Keratinocyte (primary cell): ENCODE results near the gene KLF7. TPM values are rescaled to one million over a fixed set of nuclear protein-coding genes. Genes with fewer than 3 reads are reported as not detected.

Experiments used
- DNase-seq: peaks from one replicate; pipeline ENCODE4 v3.0.0-alpha.2; 2011; ENCODE audit warnings: low read depth, missing footprints, low spot score
- FAIRE-seq: peaks from 2 replicates; lab custom pipeline; 2011; peaks lifted over from hg19 to GRCh38; lab: Jason Lieb, UNC
- H2AFZ ChIP-seq: 2 replicates; pipeline ENCODE4 v1.6.0; 2012; ENCODE audit warnings: low read length, control low read depth, inconsistent platforms; ENCODE audit not compliant: control insufficient read depth
- H3K27ac ChIP-seq: 2 replicates; pipeline ENCODE4 v1.5.1; 2011; ENCODE audit warnings: low read length; ENCODE audit not compliant: control insufficient read depth, insufficient read depth
- H3K27me3 ChIP-seq: 3 replicates; pipeline ENCODE4 v1.6.0; 2011; ENCODE audit warnings: low read length; ENCODE audit not compliant: control insufficient read depth, insufficient read depth; ENCODE audit errors: extremely low read depth
- H3K36me3 ChIP-seq, 2 experiments: 2 replicates in 1 of 2; 3 replicates in 1 of 2; pipeline ENCODE4 v1.5.1; 2011; ENCODE audit warnings: low read length in 2 of 2, mild to moderate bottlenecking in 1 of 2; ENCODE audit not compliant: control insufficient read depth in 2 of 2, insufficient read depth in 2 of 2; ENCODE audit errors: extremely low read depth in 1 of 2
- H3K4me1 ChIP-seq: 3 replicates; pipeline ENCODE4 v1.5.1; 2011; ENCODE audit warnings: low read length; ENCODE audit not compliant: control insufficient read depth, insufficient read depth; ENCODE audit errors: extremely low read depth
- H3K4me2 ChIP-seq: 3 replicates; pipeline ENCODE4 v1.6.0; 2011; ENCODE audit warnings: low read depth, low read length; ENCODE audit not compliant: control insufficient read depth, insufficient read depth; ENCODE audit errors: extremely low read depth
- H3K4me3 ChIP-seq, 3 experiments: fragments of 200-600 bp in 1 of 3; sonication (generic) in 1 of 3; 2 replicates in 2 of 3; 3 replicates in 1 of 3; pipeline ENCODE4 v1.5.1; 2011 to 2016; ENCODE audit warnings: low read length in 3 of 3, mild to moderate bottlenecking in 3 of 3, control low read depth in 2 of 3, inconsistent platforms in 1 of 3, low read depth in 1 of 3, mixed read lengths in 1 of 3, mixed run types in 1 of 3, moderate library complexity in 1 of 3; ENCODE audit not compliant: control insufficient read depth in 2 of 3, insufficient read depth in 2 of 3; ENCODE audit errors: extremely low read depth in 1 of 3
- H3K79me2 ChIP-seq: 2 replicates; pipeline ENCODE4 v1.6.0; 2012; ENCODE audit warnings: low read length; ENCODE audit not compliant: control insufficient read depth, insufficient read depth
- H3K9ac ChIP-seq: 3 replicates; pipeline ENCODE4 v1.6.0; 2011; ENCODE audit warnings: low read length; ENCODE audit not compliant: control insufficient read depth, insufficient read depth; ENCODE audit errors: extremely low read depth
- H3K9me1 ChIP-seq: 3 replicates; pipeline ENCODE4 v1.6.0; 2011; ENCODE audit warnings: low read length; ENCODE audit not compliant: control insufficient read depth, insufficient read depth; ENCODE audit errors: extremely low read depth
- H3K9me3 ChIP-seq: 2 replicates; pipeline ENCODE4 v1.5.1; 2012; ENCODE audit warnings: low read depth, low read length; ENCODE audit not compliant: control insufficient read depth
- H4K20me1 ChIP-seq: 3 replicates; pipeline ENCODE4 v1.6.0; 2011; ENCODE audit warnings: low read length; ENCODE audit not compliant: control insufficient read depth, insufficient read depth; ENCODE audit errors: extremely low read depth
- EZH2 ChIP-seq: IDR thresholded peaks from one replicate; pipeline ENCODE4 v1.6.1; 2012; ENCODE audit warnings: inconsistent platforms, mild to moderate bottlenecking, low read length, moderate library complexity
- dilution Hi-C: fragments of 300-500 bp; cut with MboI; formaldehyde crosslinking; loops from one replicate; pipeline ENCODE4 v1.7.0; 2020; ENCODE audit warnings: low sequenced_read_pairs; ENCODE audit not compliant: extremely low pct_ligation_motif_present
- polyA plus RNA-seq, 5 experiments: library from polyadenylated mRNA; depleted of rRNA in 3 of 5; stranded (reverse) in 3 of 5; stranded (forward) in 1 of 5; unstranded in 1 of 5; fragments of >200 nt; gene quantifications; 1 replicate in 1 of 5; 2 replicates in 3 of 5; 3 replicates in 1 of 5; pipeline versions ENCODE4 v1.2.1 to v1.2.3, GENCODE V29; 2011 to 2012; ENCODE audit warnings: missing spikeins in 2 of 5, low read depth in 1 of 5, low replicate concordance in 1 of 5
- TF ChIP-seq, protein P1 (sequence below), 3 experiments: IDR thresholded peaks in 1 of 3; conservative IDR thresholded peaks in 1 of 3; optimal IDR thresholded peaks in 1 of 3; 2 replicates in 2 of 3; 3 replicates in 1 of 3; pipeline versions ENCODE3 to v1.5.1; 2011; ENCODE audit warnings: low read length in 3 of 3, mild to moderate bottlenecking in 3 of 3, moderate library complexity in 2 of 3, control low read depth in 1 of 3, inconsistent platforms in 1 of 3; ENCODE audit not compliant: insufficient read depth in 2 of 3; ENCODE audit errors: extremely low read depth in 1 of 3

KLF7 gene
- polyA plus RNA-seq, 1 donor (not counting 4 experiments of a cell fraction or from before 2014, with no cell fraction given), result 44.7 TPM

DNA sequence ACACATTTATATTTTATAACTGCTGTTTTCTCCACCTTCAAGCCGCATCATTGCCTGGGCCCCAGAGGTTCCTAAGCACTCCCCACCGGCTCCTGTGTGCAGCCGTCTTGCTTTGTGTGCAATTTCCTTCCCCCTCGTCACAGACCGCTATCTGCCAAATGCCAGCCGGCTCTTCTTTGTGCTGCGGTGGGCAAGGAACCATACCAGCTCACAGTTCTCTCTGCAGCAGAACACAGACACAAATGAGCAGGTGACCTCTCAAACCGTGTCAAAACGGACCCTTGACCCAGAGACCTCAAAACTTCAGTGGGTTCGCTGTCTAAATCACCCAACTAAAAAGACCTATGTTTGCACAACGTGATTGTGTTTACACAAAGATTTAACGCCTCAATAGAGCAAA lies 58.2 kb downstream of the KLF7 start:
- dilution Hi-C loops, result no loop called here
- peaks cover 25 to 57% of the 10 kb centered on the region in 2 experiments for H3K36me3 ChIP-seq

DNA sequence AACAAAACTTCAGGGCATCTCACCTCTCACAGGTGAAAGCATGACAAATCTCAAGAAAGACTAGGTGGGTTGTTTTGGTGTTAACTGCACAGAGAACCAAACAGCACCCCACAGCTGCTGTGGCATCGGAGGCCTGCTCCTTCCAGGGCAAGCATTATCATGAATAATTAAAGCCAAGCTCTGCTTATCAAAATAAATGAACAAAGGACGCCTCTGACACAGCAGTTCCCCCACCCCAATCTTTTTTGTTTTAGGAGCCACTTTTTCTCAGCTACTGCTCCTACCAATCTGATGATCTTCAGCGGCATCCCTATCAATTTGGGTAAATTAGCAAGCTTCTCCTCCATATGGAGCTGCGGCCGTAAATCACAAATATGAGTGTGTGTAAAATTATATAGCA lies 58.6 kb downstream of the KLF7 start:
- Histone ChIP-seq H4K20me1 (no peaks in the 10 kb centered on the region), H3K4me1 (no peaks in the 10 kb centered on the region), H3K27me3 (no peaks in the 10 kb centered on the region), H3K9me1 (no peaks in the 10 kb centered on the region), H3K79me2 (peaks cover 94% of the 10 kb centered on the region), H3K9ac (no peak overlapping the region), H3K9me3 (no peaks in the 10 kb centered on the region), H3K36me3 (peaks cover 23 to 56% of the 10 kb centered on the region in 2 experiments), H3K4me2 (no peak overlapping the region), H3K4me3 (no peak overlapping the region), H2AFZ (no peak overlapping the region), H3K27ac (no peak overlapping the region)
- no peak for FAIRE-seq
- dilution Hi-C loops, result no loop called here
- no peak for DNase-seq
- TF ChIP-seq, protein P1, sequence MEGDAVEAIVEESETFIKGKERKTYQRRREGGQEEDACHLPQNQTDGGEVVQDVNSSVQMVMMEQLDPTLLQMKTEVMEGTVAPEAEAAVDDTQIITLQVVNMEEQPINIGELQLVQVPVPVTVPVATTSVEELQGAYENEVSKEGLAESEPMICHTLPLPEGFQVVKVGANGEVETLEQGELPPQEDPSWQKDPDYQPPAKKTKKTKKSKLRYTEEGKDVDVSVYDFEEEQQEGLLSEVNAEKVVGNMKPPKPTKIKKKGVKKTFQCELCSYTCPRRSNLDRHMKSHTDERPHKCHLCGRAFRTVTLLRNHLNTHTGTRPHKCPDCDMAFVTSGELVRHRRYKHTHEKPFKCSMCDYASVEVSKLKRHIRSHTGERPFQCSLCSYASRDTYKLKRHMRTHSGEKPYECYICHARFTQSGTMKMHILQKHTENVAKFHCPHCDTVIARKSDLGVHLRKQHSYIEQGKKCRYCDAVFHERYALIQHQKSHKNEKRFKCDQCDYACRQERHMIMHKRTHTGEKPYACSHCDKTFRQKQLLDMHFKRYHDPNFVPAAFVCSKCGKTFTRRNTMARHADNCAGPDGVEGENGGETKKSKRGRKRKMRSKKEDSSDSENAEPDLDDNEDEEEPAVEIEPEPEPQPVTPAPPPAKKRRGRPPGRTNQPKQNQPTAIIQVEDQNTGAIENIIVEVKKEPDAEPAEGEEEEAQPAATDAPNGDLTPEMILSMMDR (optimal IDR thresholded peaks at IDR 0.05 in 1 of 3, IDR thresholded peaks at IDR 0.05 in 1 of 3, conservative IDR thresholded peaks at IDR 0.05 in 1 of 3; ENCODE audit: extremely low read depth in 1 of 3, insufficient read depth in 2 of 3, low read length in 3 of 3), result no peak
- no peak for TF ChIP-seq EZH2

More for the DNA sequence above, 58.2 kb downstream of the KLF7 start:
- no peak overlapping the region for H3K27ac ChIP-seq
- no peak overlapping the region for H2AFZ ChIP-seq
- H3K79me2 ChIP-seq, result peaks cover 94% of the 10 kb centered on the region
- H4K20me1 ChIP-seq, result no peaks in the 10 kb centered on the region
- no peak overlapping the region for H3K4me3 ChIP-seq
- H3K27me3 ChIP-seq, result no peaks in the 10 kb centered on the region
- FAIRE-seq, result no peak
- TF ChIP-seq, protein P1 (optimal IDR thresholded peaks at IDR 0.05 in 1 of 3, IDR thresholded peaks at IDR 0.05 in 1 of 3, conservative IDR thresholded peaks at IDR 0.05 in 1 of 3; ENCODE audit: extremely low read depth in 1 of 3, insufficient read depth in 2 of 3, low read length in 3 of 3), result no peak
- TF ChIP-seq EZH2, result no peak
- H3K9me1 ChIP-seq, result no peaks in the 10 kb centered on the region
- H3K9me3 ChIP-seq, result no peaks in the 10 kb centered on the region
- H3K4me2 ChIP-seq, result no peak overlapping the region
- H3K4me1 ChIP-seq, result no peaks in the 10 kb centered on the region
- no peak overlapping the region for H3K9ac ChIP-seq
- DNase-seq, result no peak
